Endodermal cell (in vitro differentiated cells): Measurements from ENCODE around the gene CACNA2D1. TPM values are rescaled to one million over a fixed set of nuclear protein-coding genes. Genes with fewer than 3 reads are reported as not detected.

ENCODE experiments used
- DNase-seq: peaks from one replicate; pipeline ENCODE4 v3.0.0-alpha.2; 2017
- H3K27ac ChIP-seq: 2 replicates; pipeline ENCODE4 v1.5.1; 2013; ENCODE audit warnings: mild to moderate bottlenecking, low read depth, low read length, moderate library complexity
- H3K27me3 ChIP-seq: 2 replicates; pipeline ENCODE4 v1.6.1; 2013; ENCODE audit warnings: mild to moderate bottlenecking, low read length, moderate library complexity; ENCODE audit not compliant: insufficient read depth, control insufficient read depth, poor library complexity, severe bottlenecking
- H3K36me3 ChIP-seq: 2 replicates; pipeline ENCODE4 v1.7.0; 2013; ENCODE audit warnings: mild to moderate bottlenecking, low read length, moderate library complexity; ENCODE audit not compliant: control insufficient read depth, insufficient read depth
- H3K4me1 ChIP-seq: one replicate; pipeline ENCODE4 v1.7.0; 2013; ENCODE audit warnings: low read length; ENCODE audit not compliant: control insufficient read depth, insufficient read depth
- H3K4me3 ChIP-seq: 2 replicates; pipeline ENCODE4 v1.5.1; 2013; ENCODE audit warnings: mild to moderate bottlenecking, low read length, moderate library complexity
- H3K9ac ChIP-seq: 2 replicates; pipeline ENCODE4 v1.6.1; 2013; ENCODE audit warnings: mild to moderate bottlenecking, low read length, moderate library complexity; ENCODE audit not compliant: poor library complexity, severe bottlenecking; ENCODE audit errors: extremely low read depth
- H3K9me3 ChIP-seq: 2 replicates; pipeline ENCODE4 v1.6.1; 2013; ENCODE audit warnings: mild to moderate bottlenecking, low read length, moderate library complexity; ENCODE audit not compliant: control insufficient read depth
- H3K27ac Mint-ChIP-seq: 2 replicates; pipeline ENCODE4 v1.8.0; 2020; ENCODE audit warnings: mixed read lengths
- H3K27me3 Mint-ChIP-seq: 2 replicates; pipeline ENCODE4 v1.8.0; 2021; ENCODE audit warnings: mild to moderate bottlenecking, mixed read lengths; ENCODE audit not compliant: insufficient read depth
- H3K36me3 Mint-ChIP-seq: 2 replicates; pipeline ENCODE4 v1.8.0; 2020; ENCODE audit warnings: low read depth, mixed read lengths
- H3K4me1 Mint-ChIP-seq: 2 replicates; pipeline ENCODE4 v1.8.0; 2020; ENCODE audit warnings: mixed read lengths
- H3K4me3 Mint-ChIP-seq: 2 replicates; pipeline ENCODE4 v1.8.0; 2020; ENCODE audit warnings: mild to moderate bottlenecking, moderate library complexity, mixed read lengths
- H3K9me3 Mint-ChIP-seq: 2 replicates; pipeline ENCODE4 v1.8.0; 2020; ENCODE audit warnings: mild to moderate bottlenecking, mixed read lengths
- WGBS, 2 experiments: methylation state at CpG; one replicate each; pipeline versions ENCODE4 v1.1.5 to v1.1.7; 2013; ENCODE audit warnings: missing lambda C conversion rate in 2 of 2, mixed read lengths in 1 of 2; ENCODE audit not compliant: insufficient coverage in 1 of 2, insufficient read length in 1 of 2; 5-methylcytosine and 5-hydroxymethylcytosine counted together
- total RNA-seq, 2 donors: library from RNA; stranded (reverse); fragmentation: NEBNext Ultra II Directional in 1 of 2; extraction: Animal tissue kit (Norgen Biotek cat#: 25700) in 1 of 2; gene quantifications; 2 replicates in 1 of 2; 3 replicates in 1 of 2; pipeline ENCODE4 v1.2.1, GENCODE V29; 2021
- TF ChIP-seq, protein P1 (sequence below): fragments of 200-600 bp; sonication (generic); conservative IDR thresholded peaks from 2 replicates; pipeline ENCODE4 v1.5.0; 2021; ENCODE audit warnings: antibody characterized with exemption, mild to moderate bottlenecking

Gene CACNA2D1
- total RNA-seq, 2 donors from 2014 or later = 16.9 to 26.8 TPM

GRCh38 chr7:82005056-82005455 is 438.5 kb downstream of the CACNA2D1 start:
- Histone ChIP-seq H3K36me3 (peaks cover 6% of the 10 kb centered on the region), H3K4me3 (no peak overlapping the region), H3K4me1 (no peaks in the 10 kb centered on the region), H3K9me3 (no peaks in the 10 kb centered on the region), H3K27me3 (no peaks in the 10 kb centered on the region), H3K9ac (no peak overlapping the region), H3K27ac (no peak overlapping the region)
- TF ChIP-seq, protein P1, sequence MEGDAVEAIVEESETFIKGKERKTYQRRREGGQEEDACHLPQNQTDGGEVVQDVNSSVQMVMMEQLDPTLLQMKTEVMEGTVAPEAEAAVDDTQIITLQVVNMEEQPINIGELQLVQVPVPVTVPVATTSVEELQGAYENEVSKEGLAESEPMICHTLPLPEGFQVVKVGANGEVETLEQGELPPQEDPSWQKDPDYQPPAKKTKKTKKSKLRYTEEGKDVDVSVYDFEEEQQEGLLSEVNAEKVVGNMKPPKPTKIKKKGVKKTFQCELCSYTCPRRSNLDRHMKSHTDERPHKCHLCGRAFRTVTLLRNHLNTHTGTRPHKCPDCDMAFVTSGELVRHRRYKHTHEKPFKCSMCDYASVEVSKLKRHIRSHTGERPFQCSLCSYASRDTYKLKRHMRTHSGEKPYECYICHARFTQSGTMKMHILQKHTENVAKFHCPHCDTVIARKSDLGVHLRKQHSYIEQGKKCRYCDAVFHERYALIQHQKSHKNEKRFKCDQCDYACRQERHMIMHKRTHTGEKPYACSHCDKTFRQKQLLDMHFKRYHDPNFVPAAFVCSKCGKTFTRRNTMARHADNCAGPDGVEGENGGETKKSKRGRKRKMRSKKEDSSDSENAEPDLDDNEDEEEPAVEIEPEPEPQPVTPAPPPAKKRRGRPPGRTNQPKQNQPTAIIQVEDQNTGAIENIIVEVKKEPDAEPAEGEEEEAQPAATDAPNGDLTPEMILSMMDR = no peak
- Mint-ChIP-seq H3K27me3 (no peaks in the 10 kb centered on the region), H3K4me3 (no peak overlapping the region), H3K36me3 (no peaks in the 10 kb centered on the region), H3K4me1 (no peaks in the 10 kb centered on the region), H3K27ac (no peak overlapping the region), H3K9me3 (no peaks in the 10 kb centered on the region)
- no peak for DNase-seq
- 100% methylated on average over 1 of the region's 2 CpGs; no CpG with 5 or more reads in 1 of the 2 experiments for WGBS, 2 experiments

- Histone ChIP-seq H3K36me3 (no peaks in the 10 kb centered on the region), H3K27me3 (no peaks in the 10 kb centered on the region), H3K4me1 (no peaks in the 10 kb centered on the region), H3K4me3 (no peak overlapping the region), H3K9me3 (no peaks in the 10 kb centered on the region), H3K27ac (no peak overlapping the region), H3K9ac (no peak overlapping the region)
- TF ChIP-seq, protein P1 = no peak
- Mint-ChIP-seq H3K27ac (no peak overlapping the region), H3K9me3 (no peaks in the 10 kb centered on the region), H3K36me3 (no peaks in the 10 kb centered on the region), H3K4me3 (no peak overlapping the region), H3K4me1 (no peaks in the 10 kb centered on the region), H3K27me3 (no peaks in the 10 kb centered on the region)
- DNase-seq = no peak
These were observed 450.4 kb downstream of the CACNA2D1 start for GRCh38 chr7:81993186-81993585.

DNA sequence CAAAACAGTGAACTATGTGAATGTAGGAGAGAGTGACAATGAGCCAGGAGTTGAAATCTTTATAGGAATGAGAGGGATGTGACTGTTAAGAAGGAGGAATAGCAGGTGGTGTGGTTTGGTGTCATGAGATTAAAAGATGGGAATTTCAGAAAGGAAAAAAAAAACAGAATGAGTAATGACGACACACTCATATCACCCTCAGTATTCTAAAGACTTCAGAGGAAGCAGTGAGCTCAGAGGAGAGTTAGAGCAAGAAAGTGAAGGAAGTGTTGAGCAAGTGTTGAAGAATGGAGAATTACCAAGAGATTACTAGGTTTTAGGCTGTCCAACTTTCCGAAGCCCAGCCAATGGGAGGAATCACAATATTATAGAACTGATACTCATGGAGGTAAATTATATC is 453.2 kb downstream of the CACNA2D1 start:
- H3K27ac Mint-ChIP-seq = no peak overlapping the region
- Histone ChIP-seq H3K4me1 (no peaks in the 10 kb centered on the region), H3K9me3 (no peaks in the 10 kb centered on the region), H3K9ac (no peak overlapping the region), H3K27ac (no peak overlapping the region), H3K4me3 (no peak overlapping the region), H3K36me3 (no peaks in the 10 kb centered on the region), H3K27me3 (no peaks in the 10 kb centered on the region)
- WGBS, 2 experiments = 86% methylated on average over 1 of the region's 2 CpGs; no CpG with 5 or more reads in 1 of the 2 experiments
- no peaks in the 10 kb centered on the region for H3K36me3 Mint-ChIP-seq
- DNase-seq = no peak
- TF ChIP-seq, protein P1 = no peak
- H3K4me1 Mint-ChIP-seq = no peaks in the 10 kb centered on the region
- H3K9me3 Mint-ChIP-seq = no peaks in the 10 kb centered on the region
- H3K4me3 Mint-ChIP-seq = no peak overlapping the region
- no peaks in the 10 kb centered on the region for H3K27me3 Mint-ChIP-seq
